ENCODE data around the gene FZD10. TPM values are rescaled to one million over a fixed set of nuclear protein-coding genes. Genes with fewer than 3 reads are reported as not detected.
A peak's percentile ranks its signal among the peaks of the same experiment; 100 is the strongest.

Gene FZD10
- total RNA-seq, 1 donor from 2014 or later = 0.40 TPM

- Mint-ChIP-seq H3K9me3 (ENCODE audit: low read depth) (no peaks in the 10 kb centered on the region), H3K27me3 (ENCODE audit: low read depth) (peaks cover 14% of the 10 kb centered on the region)
Observed at GRCh38 chr12:130127912-130128789, 34.1 kb upstream of the FZD10 start.

GRCh38 chr12:130128790-130129735 lies 33.2 kb upstream of the FZD10 start:
- TF ChIP-seq CTCF (IDR thresholded peaks at IDR 0.05) = no peak
- peaks cover 16% of the 10 kb centered on the region for H3K4me1 Mint-ChIP-seq (ENCODE audit: low read depth)
- H3K9me3 Mint-ChIP-seq (ENCODE audit: low read depth) = no peaks in the 10 kb centered on the region
- no peaks in the 10 kb centered on the region for H3K36me3 Mint-ChIP-seq (ENCODE audit: low read depth)
- DNase-seq (ENCODE audit: low spot score) = no peak
- peak overlapping the region; percentile 94 for H3K27ac Mint-ChIP-seq (ENCODE audit: unreplicated experiment)
- H3K4me3 Mint-ChIP-seq (ENCODE audit: unreplicated experiment) = no peak overlapping the region
- peaks cover 23% of the 10 kb centered on the region for H3K27me3 Mint-ChIP-seq (ENCODE audit: low read depth)

More at GRCh38 chr12:130127912-130128789, 34.1 kb upstream of the FZD10 start:
- Mint-ChIP-seq H3K4me1 (ENCODE audit: low read depth) (peaks cover 16% of the 10 kb centered on the region), H3K27ac (ENCODE audit: unreplicated experiment) (peak overlapping the region; percentile 94), H3K36me3 (ENCODE audit: low read depth) (no peaks in the 10 kb centered on the region), H3K4me3 (ENCODE audit: unreplicated experiment) (peak overlapping the region; percentile 47)
- no peak for TF ChIP-seq CTCF (IDR thresholded peaks at IDR 0.05)
- no peak for DNase-seq (ENCODE audit: low spot score)

- no peak for TF ChIP-seq CTCF (IDR thresholded peaks at IDR 0.05)
- DNase-seq (ENCODE audit: low spot score) = no peak
- Mint-ChIP-seq H3K36me3 (ENCODE audit: low read depth) (no peaks in the 10 kb centered on the region), H3K4me1 (ENCODE audit: low read depth) (peaks cover 16% of the 10 kb centered on the region), H3K27me3 (ENCODE audit: low read depth) (peaks cover 31% of the 10 kb centered on the region), H3K27ac (ENCODE audit: unreplicated experiment) (no peak overlapping the region), H3K9me3 (ENCODE audit: low read depth) (no peaks in the 10 kb centered on the region), H3K4me3 (ENCODE audit: unreplicated experiment) (no peak overlapping the region)
Observed at GRCh38 chr12:130130346-130130745, 31.9 kb upstream of the FZD10 start.

- Mint-ChIP-seq H3K27me3 (ENCODE audit: low read depth) (peaks cover 32% of the 10 kb centered on the region), H3K36me3 (ENCODE audit: low read depth) (no peaks in the 10 kb centered on the region), H3K9me3 (ENCODE audit: low read depth) (no peaks in the 10 kb centered on the region), H3K27ac (ENCODE audit: unreplicated experiment) (no peak overlapping the region), H3K4me3 (ENCODE audit: unreplicated experiment) (no peak overlapping the region), H3K4me1 (ENCODE audit: low read depth) (peaks cover 16% of the 10 kb centered on the region)
- TF ChIP-seq CTCF (IDR thresholded peaks at IDR 0.05) = no peak
- no peak for DNase-seq (ENCODE audit: low spot score)
Observed at GRCh38 chr12:130131025-130131424, 31.2 kb upstream of the FZD10 start.

- no peak for TF ChIP-seq CTCF (IDR thresholded peaks at IDR 0.05)
- H3K4me1 Mint-ChIP-seq (ENCODE audit: low read depth) = peaks cover 16% of the 10 kb centered on the region
- no peaks in the 10 kb centered on the region for H3K9me3 Mint-ChIP-seq (ENCODE audit: low read depth)
- no peaks in the 10 kb centered on the region for H3K36me3 Mint-ChIP-seq (ENCODE audit: low read depth)
- H3K4me3 Mint-ChIP-seq (ENCODE audit: unreplicated experiment) = no peak overlapping the region
- H3K27ac Mint-ChIP-seq (ENCODE audit: unreplicated experiment) = no peak overlapping the region
- H3K27me3 Mint-ChIP-seq (ENCODE audit: low read depth) = peaks cover 40% of the 10 kb centered on the region
- no peak for DNase-seq (ENCODE audit: low spot score)
Observed at GRCh38 chr12:130131801-130132200, 30.5 kb upstream of the FZD10 start.

Measured in chondrocyte (in vitro differentiated cells).